Muscle layer of colon (tissue), 2 donors: ENCODE data around the gene CCDC92B.
A peak's percentile ranks its signal among the peaks of the same experiment; 100 is the strongest.

Experiments
- H3K27ac ChIP-seq: one replicate; pipeline ENCODE4 v1.7.0; 2013; ENCODE audit warnings: low read depth, mild to moderate bottlenecking, low read length, moderate library complexity
- H3K27me3 ChIP-seq, 2 donors: one replicate each; pipeline ENCODE4 v1.7.0; 2013; ENCODE audit warnings: low read length in 2 of 2, mild to moderate bottlenecking in 2 of 2; ENCODE audit not compliant: insufficient read depth in 2 of 2, control insufficient read depth in 1 of 2
- H3K36me3 ChIP-seq: one replicate; pipeline ENCODE4 v1.7.0; 2013; ENCODE audit warnings: mild to moderate bottlenecking, low read length; ENCODE audit not compliant: insufficient read depth
- H3K4me1 ChIP-seq: one replicate; pipeline ENCODE4 v1.7.0; 2013; ENCODE audit warnings: mild to moderate bottlenecking, low read length; ENCODE audit not compliant: insufficient read depth
- H3K4me3 ChIP-seq, 2 donors: one replicate each; pipeline ENCODE4 v1.7.0; 2013; ENCODE audit warnings: low read length in 2 of 2, low read depth in 1 of 2, mild to moderate bottlenecking in 1 of 2, moderate library complexity in 1 of 2
- H3K9ac ChIP-seq: one replicate; pipeline ENCODE4 v1.7.0; 2013; ENCODE audit warnings: low read length
- H3K9me3 ChIP-seq: one replicate; pipeline ENCODE4 v1.7.0; 2013; ENCODE audit warnings: mild to moderate bottlenecking, low read length
- donor health status: abdominal sarcoma.
- donor health status: Adenocarcinoma of cecum.

Gene CCDC92B

GRCh38 chr17:2691069-2691871 is 58.2 kb downstream of the CCDC92B start:
- H3K27ac ChIP-seq: no peak overlapping the region
- no peaks in the 10 kb centered on the region for H3K27me3 ChIP-seq
- H3K9ac ChIP-seq: no peak overlapping the region
- H3K36me3 ChIP-seq: peaks cover 37% of the 10 kb centered on the region
- H3K4me1 ChIP-seq: peaks cover 17% of the 10 kb centered on the region
- no peaks in the 10 kb centered on the region for H3K9me3 ChIP-seq
- no peak overlapping the region for H3K4me3 ChIP-seq

- Histone ChIP-seq H3K27ac (no peak overlapping the region), H3K4me3 (no peak overlapping the region), H3K4me1 (peaks cover 20% of the 10 kb centered on the region), H3K36me3 (peaks cover 29% of the 10 kb centered on the region), H3K9ac (no peak overlapping the region), H3K9me3 (no peaks in the 10 kb centered on the region), H3K27me3 (no peaks in the 10 kb centered on the region)
These were observed 59.0 kb downstream of the CCDC92B start for GRCh38 chr17:2690165-2691068.

GRCh38 chr17:2689411-2690164 is 59.9 kb downstream of the CCDC92B start:
- peaks cover 20% of the 10 kb centered on the region for H3K4me1 ChIP-seq
- H3K4me3 ChIP-seq: no peak overlapping the region
- no peak overlapping the region for H3K27ac ChIP-seq
- H3K9me3 ChIP-seq: no peaks in the 10 kb centered on the region
- no peak overlapping the region for H3K9ac ChIP-seq
- H3K36me3 ChIP-seq: peaks cover 31% of the 10 kb centered on the region
- no peaks in the 10 kb centered on the region for H3K27me3 ChIP-seq

- no peak overlapping the region for H3K27ac ChIP-seq
- no peaks in the 10 kb centered on the region for H3K27me3 ChIP-seq
- H3K36me3 ChIP-seq: peaks cover 33% of the 10 kb centered on the region
- H3K9me3 ChIP-seq: no peaks in the 10 kb centered on the region
- peaks cover 27% of the 10 kb centered on the region for H3K4me1 ChIP-seq
- no peak overlapping the region for H3K4me3 ChIP-seq
- no peak overlapping the region for H3K9ac ChIP-seq
These were observed 60.8 kb downstream of the CCDC92B start for GRCh38 chr17:2688351-2689342.

- Histone ChIP-seq H3K36me3 (peaks cover 40% of the 10 kb centered on the region), H3K4me1 (peaks cover 27% of the 10 kb centered on the region), H3K27ac (peak overlapping the region; percentile 35)
These were observed 62.4 kb downstream of the CCDC92B start for GRCh38 chr17:2687074-2687418.

GRCh38 chr17:2685696-2686095 is 63.8 kb downstream of the CCDC92B start:
- H3K9ac ChIP-seq: no peak overlapping the region

More at GRCh38 chr17:2687074-2687418, 62.4 kb downstream of the CCDC92B start:
- Histone ChIP-seq H3K4me3 (no peak overlapping the region), H3K27me3 (no peaks in the 10 kb centered on the region), H3K9me3 (no peaks in the 10 kb centered on the region), H3K9ac (no peak overlapping the region)

GRCh38 chr17:2684549-2684948 is 64.9 kb downstream of the CCDC92B start:
- peaks cover 63% of the 10 kb centered on the region for H3K36me3 ChIP-seq
- H3K9ac ChIP-seq: no peak overlapping the region
- no peaks in the 10 kb centered on the region for H3K9me3 ChIP-seq
- no peak overlapping the region for H3K4me3 ChIP-seq
- no peaks in the 10 kb centered on the region for H3K27me3 ChIP-seq
- H3K27ac ChIP-seq: no peak overlapping the region
- H3K4me1 ChIP-seq: peaks cover 27% of the 10 kb centered on the region

More at GRCh38 chr17:2685696-2686095, 63.8 kb downstream of the CCDC92B start:
- Histone ChIP-seq H3K4me3 (no peak overlapping the region), H3K27ac (no peak overlapping the region), H3K9me3 (no peaks in the 10 kb centered on the region), H3K27me3 (no peaks in the 10 kb centered on the region), H3K4me1 (peaks cover 27% of the 10 kb centered on the region), H3K36me3 (peaks cover 53% of the 10 kb centered on the region)

GRCh38 chr17:2683912-2684311 is 65.5 kb downstream of the CCDC92B start:
- no peak overlapping the region for H3K9ac ChIP-seq
- no peak overlapping the region for H3K27ac ChIP-seq

GRCh38 chr17:2682176-2682938 is 67.1 kb downstream of the CCDC92B start:
- Histone ChIP-seq H3K9ac (no peak overlapping the region), H3K36me3 (peaks cover 58% of the 10 kb centered on the region), H3K27ac (no peak overlapping the region), H3K4me3 (no peak overlapping the region), H3K9me3 (no peaks in the 10 kb centered on the region), H3K27me3 (no peaks in the 10 kb centered on the region), H3K4me1 (peaks cover 21% of the 10 kb centered on the region)

More at GRCh38 chr17:2683912-2684311, 65.5 kb downstream of the CCDC92B start:
- peaks cover 57% of the 10 kb centered on the region for H3K36me3 ChIP-seq
- peaks cover 27% of the 10 kb centered on the region for H3K4me1 ChIP-seq
- no peaks in the 10 kb centered on the region for H3K9me3 ChIP-seq
- H3K27me3 ChIP-seq: no peaks in the 10 kb centered on the region
- no peak overlapping the region for H3K4me3 ChIP-seq

- no peaks in the 10 kb centered on the region for H3K9me3 ChIP-seq
- H3K9ac ChIP-seq: no peak overlapping the region
- no peak overlapping the region for H3K4me3 ChIP-seq
- peaks cover 14% of the 10 kb centered on the region for H3K4me1 ChIP-seq
- H3K36me3 ChIP-seq: peaks cover 58% of the 10 kb centered on the region
- H3K27me3 ChIP-seq: no peaks in the 10 kb centered on the region
- H3K27ac ChIP-seq: no peak overlapping the region
These were observed 67.8 kb downstream of the CCDC92B start for GRCh38 chr17:2681650-2682049.
